ENCODE measurements around the gene IFNLR1. TPM values are rescaled to one million over a fixed set of nuclear protein-coding genes. Genes with fewer than 3 reads are reported as not detected.
"Not testable (repeated sequence)": the region's sequence is repeated elsewhere in the genome, so short reads cannot be mapped to it uniquely, and the experiment has no call there.

The IFNLR1 gene
- total RNA-seq, 1 donor from 2014 or later = 0.47 TPM

GRCh38 chr1:24210195-24210627 is 23.1 kb upstream of the IFNLR1 start:
- Mint-ChIP-seq H3K27ac (ENCODE audit: unreplicated experiment) (no peak overlapping the region), H3K9me3 (ENCODE audit: unreplicated experiment) (peaks cover 5% of the 10 kb centered on the region), H3K27me3 (ENCODE audit: unreplicated experiment) (peaks cover 2% of the 10 kb centered on the region), H3K36me3 (ENCODE audit: unreplicated experiment) (no peaks in the 10 kb centered on the region), H3K4me1 (ENCODE audit: low read depth, unreplicated experiment) (peaks cover 7% of the 10 kb centered on the region), H3K4me3 (ENCODE audit: unreplicated experiment) (no peak overlapping the region)
- TF ChIP-seq CTCF (IDR thresholded peaks at IDR 0.05; ENCODE audit: partially characterized antibody, unreplicated experiment) = no peak
- DNase-seq = no peak

- H3K4me1 Mint-ChIP-seq (ENCODE audit: low read depth, unreplicated experiment) = peaks cover 2% of the 10 kb centered on the region
- H3K9me3 Mint-ChIP-seq (ENCODE audit: unreplicated experiment) = peaks cover 5% of the 10 kb centered on the region
- no peak overlapping the region for H3K27ac Mint-ChIP-seq (ENCODE audit: unreplicated experiment)
- H3K4me3 Mint-ChIP-seq (ENCODE audit: unreplicated experiment) = no peak overlapping the region
- no peak for DNase-seq
- TF ChIP-seq CTCF (IDR thresholded peaks at IDR 0.05; ENCODE audit: partially characterized antibody, unreplicated experiment) = no peak
- H3K27me3 Mint-ChIP-seq (ENCODE audit: unreplicated experiment) = peaks cover 2% of the 10 kb centered on the region
- H3K36me3 Mint-ChIP-seq (ENCODE audit: unreplicated experiment) = no peaks in the 10 kb centered on the region
These were observed 22.0 kb upstream of the IFNLR1 start for GRCh38 chr1:24209097-24209496.

- Mint-ChIP-seq H3K9me3 (ENCODE audit: unreplicated experiment) (peaks cover 5% of the 10 kb centered on the region), H3K36me3 (ENCODE audit: unreplicated experiment) (no peaks in the 10 kb centered on the region), H3K4me3 (ENCODE audit: unreplicated experiment) (no peak overlapping the region), H3K27ac (ENCODE audit: unreplicated experiment) (no peak overlapping the region), H3K4me1 (ENCODE audit: low read depth, unreplicated experiment) (peaks cover 2% of the 10 kb centered on the region), H3K27me3 (ENCODE audit: unreplicated experiment) (peaks cover 2% of the 10 kb centered on the region)
- no peak for TF ChIP-seq CTCF (IDR thresholded peaks at IDR 0.05; ENCODE audit: partially characterized antibody, unreplicated experiment)
- no peak for DNase-seq
These were observed 20.6 kb upstream of the IFNLR1 start for GRCh38 chr1:24207709-24208108.

GRCh38 chr1:24207395-24207687 is 20.3 kb upstream of the IFNLR1 start:
- H3K4me3 Mint-ChIP-seq (ENCODE audit: unreplicated experiment); DNase-seq; H3K27ac Mint-ChIP-seq (ENCODE audit: unreplicated experiment); H3K9me3 Mint-ChIP-seq (ENCODE audit: unreplicated experiment); H3K27me3 Mint-ChIP-seq (ENCODE audit: unreplicated experiment); H3K36me3 Mint-ChIP-seq (ENCODE audit: unreplicated experiment); H3K4me1 Mint-ChIP-seq (ENCODE audit: low read depth, unreplicated experiment): not testable (repeated sequence)

GRCh38 chr1:24206516-24207394 is 19.7 kb upstream of the IFNLR1 start:
- H3K4me3 Mint-ChIP-seq (ENCODE audit: unreplicated experiment) = no peak overlapping the region
- peaks cover 2% of the 10 kb centered on the region for H3K27me3 Mint-ChIP-seq (ENCODE audit: unreplicated experiment)
- no peak for DNase-seq
- H3K4me1 Mint-ChIP-seq (ENCODE audit: low read depth, unreplicated experiment) = peaks cover 2% of the 10 kb centered on the region
- H3K36me3 Mint-ChIP-seq (ENCODE audit: unreplicated experiment) = no peaks in the 10 kb centered on the region
- no peak for TF ChIP-seq CTCF (IDR thresholded peaks at IDR 0.05; ENCODE audit: partially characterized antibody, unreplicated experiment)
- peaks cover 5% of the 10 kb centered on the region for H3K9me3 Mint-ChIP-seq (ENCODE audit: unreplicated experiment)
- no peak overlapping the region for H3K27ac Mint-ChIP-seq (ENCODE audit: unreplicated experiment)
